Left lobe of liver (tissue), 2 donors: ENCODE measurements around the gene PPP2R3A. TPM values are rescaled to one million over a fixed set of nuclear protein-coding genes. Genes with fewer than 3 reads are reported as not detected.
"Not testable (repeated sequence)": the region's sequence is repeated elsewhere in the genome, so short reads cannot be mapped to it uniquely, and the experiment has no call there.

Experiments
- ATAC-seq: fragments of 200-7000 bp; cut with Tn5 transposase; one replicate; pipeline ENCODE4 v1.9.1; 2020; ENCODE audit warnings: mild to moderate bottlenecking, moderate library complexity
- DNase-seq: peaks from one replicate; pipeline ENCODE4 v3.0.0-alpha.2; 2020; ENCODE audit warnings: low spot score
- total RNA-seq: library from RNA; stranded (reverse); gene quantifications from one replicate; pipeline ENCODE4 v1.2.1, GENCODE V29; 2021
- donor health status: DM: no; HTN: no; CAD: no; lungs with moderate emphysema.
- donor health status: DM: no; HTN: yes; CAD: no.

The PPP2R3A gene
- total RNA-seq, 1 donor from 2014 or later, result 1.5 TPM

DNA sequence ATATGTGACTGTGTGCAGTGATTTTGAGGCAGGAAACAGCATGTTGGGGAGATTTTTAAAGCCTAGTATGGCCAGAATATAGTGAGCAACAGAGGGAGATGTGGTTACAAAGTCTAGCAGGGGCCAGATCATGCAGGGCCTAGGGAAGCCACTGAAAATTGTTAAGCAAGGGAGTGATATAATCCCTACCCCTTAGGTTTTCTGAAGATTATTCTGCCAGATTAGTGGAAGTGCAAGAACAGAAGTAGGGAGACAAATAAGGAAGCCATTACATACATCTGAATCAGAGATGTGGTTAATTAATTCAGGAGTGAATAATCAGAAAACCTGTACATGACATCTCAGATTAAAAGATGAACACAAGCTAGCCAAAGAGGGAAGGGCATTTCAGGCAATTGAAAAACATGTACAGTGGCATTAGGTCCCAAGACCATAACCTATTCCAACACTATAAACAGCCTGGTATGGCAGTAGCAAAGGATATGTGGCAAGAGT is 175.8 kb downstream of the PPP2R3A start:
- ATAC-seq, result no peak
- no peak for DNase-seq

GRCh38 chr3:136141891-136142290 is 176.4 kb downstream of the PPP2R3A start:
- DNase-seq, result no peak
- no peak for ATAC-seq

- DNase-seq (no peak), ATAC-seq (peak; percentile 37)
Observed at GRCh38 chr3:136142592-136142991, 177.1 kb downstream of the PPP2R3A start.

DNA sequence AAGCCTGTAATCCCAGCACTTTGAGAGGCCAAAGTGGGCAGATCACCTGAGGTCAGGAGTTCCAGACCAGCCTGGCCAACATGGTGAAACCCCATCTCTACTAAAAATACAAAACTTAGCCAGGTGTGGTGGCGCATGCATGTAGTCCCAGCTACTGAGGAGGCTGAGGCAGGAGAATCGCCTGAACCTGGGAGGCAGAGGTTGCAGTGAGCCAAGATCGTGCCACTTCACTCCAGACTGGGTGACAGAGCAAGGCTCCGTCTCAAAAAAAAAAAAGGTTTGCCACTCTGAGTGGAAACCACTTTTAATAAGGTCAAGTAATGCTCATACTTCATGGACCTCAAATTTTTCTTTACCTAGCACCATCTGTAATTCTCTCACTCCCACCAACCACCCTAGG is 178.9 kb downstream of the PPP2R3A start:
- DNase-seq, ATAC-seq: not testable (repeated sequence)

DNA sequence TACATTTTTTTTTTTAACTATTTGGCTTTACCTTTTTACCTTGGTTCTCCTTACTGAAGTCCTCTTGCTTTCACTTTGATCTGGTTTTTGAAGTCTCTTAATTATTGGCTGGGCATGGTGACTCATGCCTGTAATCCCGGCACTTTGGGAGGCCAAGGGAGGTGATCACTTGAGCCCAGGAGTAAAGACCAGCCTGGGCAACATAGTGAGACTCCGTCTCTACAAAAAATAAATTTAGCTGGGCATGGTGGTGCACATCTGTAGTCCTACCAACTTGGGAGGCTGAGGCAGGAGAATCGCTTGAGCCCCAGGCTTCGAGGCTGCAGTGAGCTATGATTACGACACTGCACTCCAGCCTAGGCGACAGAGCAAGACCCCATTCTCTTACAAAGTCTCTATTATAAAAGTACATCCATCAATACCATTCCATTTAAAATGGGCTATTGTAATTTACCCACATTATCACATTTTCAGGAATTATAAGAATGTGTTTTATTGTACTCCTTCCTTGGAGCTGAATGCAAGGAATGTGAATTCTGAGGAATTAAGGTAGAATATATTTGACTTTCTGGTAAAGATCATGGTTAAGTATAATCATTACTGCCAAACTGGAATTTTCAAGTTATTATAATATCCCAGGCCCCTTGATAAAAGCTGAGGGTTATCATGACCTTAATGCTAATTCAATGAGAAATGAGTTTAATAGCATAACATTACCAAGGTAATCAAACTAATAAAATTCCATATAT is 181.6 kb downstream of the PPP2R3A start:
- no peak for ATAC-seq
- no peak for DNase-seq

- ATAC-seq (no peak), DNase-seq (no peak)
Observed at GRCh38 chr3:136149667-136150066, 184.1 kb downstream of the PPP2R3A start.

DNA sequence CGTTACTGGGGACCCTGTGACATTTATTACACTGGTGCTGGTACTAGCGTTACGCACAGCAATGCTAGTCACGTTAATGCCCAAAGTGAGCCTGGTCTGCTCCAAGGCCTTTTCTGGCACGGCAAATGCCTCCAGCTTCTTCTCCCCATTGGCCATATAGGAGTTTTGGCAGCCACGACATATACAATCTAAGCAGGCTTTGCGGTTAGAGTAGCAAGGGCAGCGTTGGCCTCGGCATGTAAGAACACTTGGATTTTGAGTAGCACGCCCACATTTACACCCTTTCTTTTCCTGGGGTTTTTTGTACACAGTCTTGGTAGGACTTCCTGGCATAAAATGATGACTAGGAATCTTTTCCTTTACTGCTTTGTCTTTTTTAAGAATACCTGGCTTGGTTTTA is 185.7 kb downstream of the PPP2R3A start:
- DNase-seq (no peak), ATAC-seq (no peak)

GRCh38 chr3:136152176-136152843 is 186.8 kb downstream of the PPP2R3A start:
- no peak for ATAC-seq
- no peak for DNase-seq

- no peak for DNase-seq
- peak; percentile 32 for ATAC-seq
Observed at GRCh38 chr3:136152963-136153362, 187.4 kb downstream of the PPP2R3A start.

GRCh38 chr3:136161516-136161915 is 196.0 kb downstream of the PPP2R3A start:
- no peak for ATAC-seq
- DNase-seq, result no peak

DNA sequence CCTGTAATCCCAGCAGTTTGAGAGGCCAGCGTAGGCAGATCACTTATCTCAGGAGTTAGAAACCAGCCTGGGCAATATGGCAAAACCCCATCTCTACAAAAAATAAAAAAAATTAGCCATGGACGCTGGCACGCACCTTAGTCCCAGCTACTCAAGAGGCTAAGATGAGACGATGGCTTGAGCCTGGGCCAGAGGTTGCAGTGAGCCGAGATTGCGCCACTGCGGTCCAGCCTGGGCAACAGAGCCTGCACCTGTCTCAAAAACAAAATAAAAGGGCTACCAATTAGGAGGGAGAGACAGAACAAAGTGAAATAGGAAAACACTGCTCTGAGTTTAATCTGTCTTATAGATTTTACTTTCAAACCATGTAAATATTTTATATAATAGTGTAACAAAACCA is 196.8 kb downstream of the PPP2R3A start:
- ATAC-seq (peak; percentile 89), DNase-seq (peak; percentile 62)

DNA sequence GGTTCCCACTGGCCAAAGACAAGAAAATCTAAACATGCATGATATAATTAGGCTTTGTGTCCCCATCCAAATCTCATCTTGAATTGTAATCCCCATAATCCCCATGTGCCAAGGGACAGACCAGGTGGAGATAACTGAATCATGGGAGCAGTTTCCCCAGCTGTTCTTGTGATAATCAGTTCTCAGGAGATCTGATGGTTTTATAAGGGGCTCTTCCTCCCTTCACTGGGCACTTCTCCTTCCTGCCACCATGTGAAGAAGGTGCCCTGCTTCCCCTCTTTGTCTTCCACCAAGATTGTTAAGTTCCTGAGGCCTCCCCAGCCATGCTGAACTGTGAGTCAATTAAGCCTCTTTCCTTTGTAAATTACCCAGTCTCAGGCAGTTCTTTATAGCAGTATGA is 198.1 kb downstream of the PPP2R3A start:
- ATAC-seq, result not testable (repeated sequence)

GRCh38 chr3:136166507-136166906 is 201.0 kb downstream of the PPP2R3A start:
- DNase-seq (no peak), ATAC-seq (peak; percentile 20)

More for the DNA sequence above, 198.1 kb downstream of the PPP2R3A start:
- DNase-seq, result not testable (repeated sequence)

GRCh38 chr3:136168236-136168635 is 202.7 kb downstream of the PPP2R3A start:
- not testable (repeated sequence) for ATAC-seq, DNase-seq

DNA sequence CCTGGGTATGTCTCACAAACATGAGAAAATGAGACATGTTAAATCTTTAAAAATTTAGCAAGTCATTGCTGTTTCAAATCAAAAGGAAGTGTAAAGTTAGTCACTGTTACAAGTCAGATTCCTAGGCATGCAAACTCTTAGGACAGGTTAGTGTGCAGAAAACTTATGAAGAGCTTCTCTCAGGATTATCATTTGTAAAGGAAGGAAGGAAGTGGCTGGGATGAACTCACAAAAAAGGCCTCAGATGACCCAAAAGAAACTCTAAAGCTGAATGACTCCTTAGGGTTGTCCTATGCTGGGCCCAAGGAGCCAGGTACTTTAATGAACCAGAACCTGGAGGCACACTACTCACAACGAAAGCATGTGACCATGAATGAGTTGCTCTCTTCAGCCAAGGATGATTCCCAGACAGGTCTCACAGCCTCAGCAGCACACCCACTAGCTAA is 205.6 kb downstream of the PPP2R3A start:
- ATAC-seq (peak; percentile 16), DNase-seq (no peak)

DNA sequence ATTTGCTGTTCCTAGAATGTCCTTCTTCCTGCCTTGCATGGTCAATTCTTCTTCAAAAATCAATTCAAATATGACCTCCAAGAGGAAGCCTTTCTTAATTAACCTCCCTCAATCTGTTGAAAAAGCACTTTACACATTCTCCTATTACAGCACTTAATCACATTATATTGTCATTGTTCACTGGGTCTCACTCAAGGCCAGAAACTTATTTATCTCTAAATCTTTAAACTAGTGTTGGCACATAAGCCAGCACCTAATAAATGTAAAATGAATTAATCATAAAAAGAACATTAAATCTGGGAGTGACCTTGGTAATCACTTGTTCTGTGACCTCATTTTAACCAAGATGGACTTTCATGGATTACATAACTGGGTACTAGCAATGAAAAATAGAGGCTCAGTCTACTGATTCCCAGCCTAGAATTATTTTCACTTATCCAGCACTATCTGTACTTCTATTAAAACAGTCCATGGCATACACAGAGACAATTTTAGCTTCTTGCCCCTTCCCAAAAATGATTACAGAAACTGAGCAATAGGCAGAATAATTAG is 208.5 kb downstream of the PPP2R3A start:
- DNase-seq (no peak), ATAC-seq (no peak)

DNA sequence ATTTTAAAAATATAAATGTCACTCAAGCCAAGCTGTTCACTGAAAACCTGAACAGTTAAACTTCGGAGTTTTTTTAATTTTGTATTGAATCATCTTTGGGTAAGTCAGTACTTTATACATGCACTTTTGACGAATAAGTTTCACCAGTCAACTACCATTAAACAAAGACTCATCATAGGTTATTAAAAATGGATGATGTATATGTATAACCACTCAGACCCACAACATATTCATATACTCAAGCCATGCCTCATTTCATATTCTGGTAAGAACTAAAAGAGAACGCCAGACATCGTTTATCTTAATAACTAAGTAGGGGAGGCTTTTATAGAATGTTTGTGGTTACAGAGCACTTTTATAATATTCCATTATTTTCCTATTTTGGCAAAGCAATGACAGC is 212.3 kb downstream of the PPP2R3A start:
- DNase-seq (no peak), ATAC-seq (no peak)

- DNase-seq (no peak), ATAC-seq (no peak)
Observed at GRCh38 chr3:136181741-136182140, 216.2 kb downstream of the PPP2R3A start.

GRCh38 chr3:136184703-136185102 is 219.2 kb downstream of the PPP2R3A start:
- ATAC-seq, result peak; percentile 73
- no peak for DNase-seq

DNA sequence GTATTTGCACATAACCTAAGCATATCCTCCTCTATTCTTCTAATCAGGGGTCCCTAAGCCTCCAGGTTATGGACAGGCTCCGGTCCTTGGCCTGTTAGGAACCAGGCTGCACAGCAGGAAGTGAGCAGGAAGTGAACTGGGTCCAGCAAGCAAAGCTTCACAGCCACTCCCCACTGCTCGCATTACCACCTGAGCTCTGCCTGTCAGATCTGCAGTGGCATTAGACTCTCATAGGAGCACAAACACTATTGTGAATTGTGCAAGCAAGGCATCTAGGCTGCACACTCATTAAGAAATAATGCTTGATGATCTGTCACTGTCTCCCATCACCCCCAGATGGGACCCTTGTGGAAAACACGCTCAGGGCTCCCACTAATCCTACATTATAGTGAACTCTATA is 220.8 kb downstream of the PPP2R3A start:
- ATAC-seq (peak; percentile 58), DNase-seq (no peak)

GRCh38 chr3:136186846-136187245 is 221.3 kb downstream of the PPP2R3A start:
- ATAC-seq, result no peak
- DNase-seq, result no peak

- ATAC-seq (no peak), DNase-seq (no peak)
Observed at GRCh38 chr3:136187868-136188267, 222.3 kb downstream of the PPP2R3A start.
